Heart right ventricle (tissue), 16 donors: ENCODE data around the gene LRRC9. TPM values are rescaled to one million over a fixed set of nuclear protein-coding genes. Genes with fewer than 3 reads are reported as not detected.

Experiments
- ATAC-seq, 8 donors: fragments of 200-7000 bp; cut with Tn5 transposase; one replicate each; pipeline ENCODE4 v1.9.1; 2020; ENCODE audit warnings: mild to moderate bottlenecking in 8 of 8, moderate library complexity in 8 of 8, moderate number of reproducible peaks in 1 of 8
- DNase-seq, 2 donors: peaks; one replicate each; pipeline ENCODE4 v3.0.0-alpha.2; 2020
- H3K27ac ChIP-seq, 10 donors: fragments of 200-600 bp; sonication (generic) in 2 of 10; one replicate each; pipeline versions ENCODE4 v1.5.0 to v1.8.0; 2020 to 2022; ENCODE audit warnings: mild to moderate bottlenecking in 3 of 10
- H3K27me3 ChIP-seq, 7 donors: fragments of 200-600 bp; one replicate each; pipeline ENCODE4 v1.8.0; 2021 to 2022; ENCODE audit warnings: mild to moderate bottlenecking in 2 of 7
- H3K36me3 ChIP-seq, 9 donors: fragments of 200-600 bp; sonication (generic) in 1 of 9; one replicate each; pipeline versions ENCODE4 v1.5.0 to v1.8.0; 2020 to 2022; ENCODE audit warnings: mild to moderate bottlenecking in 2 of 9
- H3K4me1 ChIP-seq, 9 donors: fragments of 200-600 bp; sonication (generic) in 1 of 9; one replicate each; pipeline versions ENCODE4 v1.5.0 to v1.8.0; 2020 to 2022; ENCODE audit warnings: mild to moderate bottlenecking in 4 of 9
- H3K4me3 ChIP-seq, 10 donors: fragments of 200-600 bp; sonication (generic) in 2 of 10; one replicate each; pipeline versions ENCODE4 v1.5.0 to v1.8.0; 2020 to 2022; ENCODE audit warnings: mild to moderate bottlenecking in 7 of 10, moderate library complexity in 2 of 10
- H3K9me3 ChIP-seq, 11 donors: fragments of 200-600 bp in 10 of 11; sonication (generic) in 2 of 11; one replicate each; pipeline versions ENCODE4 v1.5.0 to v1.8.0; 2013 to 2022; ENCODE audit warnings: mild to moderate bottlenecking in 2 of 11, control low read depth in 1 of 11, moderate library complexity in 1 of 11
- CTCF ChIP-seq, 9 donors: fragments of 200-600 bp; sonication (generic) in 2 of 9; IDR thresholded peaks; one replicate each; pipeline versions ENCODE4 v1.5.0 to v1.8.0; 2021 to 2022; ENCODE audit warnings: antibody characterized with exemption in 9 of 9, mild to moderate bottlenecking in 5 of 9, moderate library complexity in 1 of 9
- WGBS, 2 donors: extraction: QIAGEN DNeasy Blood & Tissue Kit; methylation state at CpG; one replicate each; pipeline ENCODE4 v1.1.7; 2013; ENCODE audit warnings: inconsistent platforms in 1 of 2; 5-methylcytosine and 5-hydroxymethylcytosine counted together
- intact Hi-C, 10 donors: fragments of 100-400 bp; cut with DNase I; formaldehyde crosslinking; loops; one replicate each; pipeline versions ENCODE4 v1.11.1 to v1.14.2; 2022
- polyA plus RNA-seq, 2 donors: library from polyadenylated mRNA; stranded (reverse); fragments of 200-250 nt; gene quantifications; one replicate each; pipeline ENCODE4 v1.2.3, GENCODE V29; 2013
- total RNA-seq, 10 donors: library from RNA; stranded (reverse); fragmentation: NEBNext Ultra II Directional in 3 of 10; extraction: Animal tissue kit (Norgen Biotek cat#: 25700) in 3 of 10; gene quantifications; one replicate each; pipeline versions ENCODE4 v1.2.1 to v1.2.4, GENCODE V29; 2021 to 2023
- donor health status: Arrhythmogenic right ventricular cardiomyopathy.
- donor health status: ischemic (EF 13 %, LVEDD 7.1; RV severe dilation, severe dysfunction).
- donor health status: healthy with polysubstance abuse.
- donor health status: DM: no; HTN: yes; CAD: no.
- donor health status: DM: no; HTN: no; CAD: no.
- donor health status: ischemic (EF 25% LVEDD 6.9; RV normal size, moderate dysfunction).
- donor health status: ischemic (EF 25% LVEDD 5.7; RV mildly dilated, moderate dysfunction).
- donor health status: healthy.
- donor health status: DM: yes; HTN: yes; CAD: no.
- donor health status: Ischemic cardiomyopathy.
- donor health status: ischemic (EF 35%, LVEDD 5.7; RV mildly dilated, moderate dysfunction).
- donor health status: nonischemic (EF 11% LVEDD 7.7; RV severe dilation, severe dysfunction).
- donor health status: DM: yes; HTN: yes; CAD: no.
- donor health status: PGD.
- donor health status: ischemic (EF 29% LVEDD 5.4; RV normal size, mild dysfunction).
- donor health status: nonischemic (EF 23%, LVEDD 6.1; RV moderate dilation, normal function).

The LRRC9 gene
- total and polyA plus RNA-seq, 12 donors, result 0.01 to 1.7 (median 0.22) TPM; not detected in 4

- Histone ChIP-seq H3K36me3 (no peaks in the 10 kb centered on the region), H3K27me3 (peaks cover 0 to 6% (median 0%) of the 10 kb centered on the region in 7 donors), H3K4me1 (no peaks in the 10 kb centered on the region), H3K4me3 (no peak overlapping the region), H3K9me3 (peaks cover 0 to 12% (median 0%) of the 10 kb centered on the region in 11 donors), H3K27ac (no peak overlapping the region)
- DNase-seq (no peak), ATAC-seq (no peak)
- TF ChIP-seq CTCF (IDR thresholded peaks at IDR 0.05), result no peak
- 54 to 55% methylated on average over 2 of the region's 2 CpGs for WGBS, 2 donors
- intact Hi-C loops, result no loop called here
Observed at GRCh38 chr14:59904184-59904583, 15.8 kb upstream of the LRRC9 start.

GRCh38 chr14:59905188-59905587 lies 14.8 kb upstream of the LRRC9 start:
- 68% methylated on average over 2 of the region's 2 CpGs for WGBS, 2 donors
- peaks cover 0 to 6% (median 0%) of the 10 kb centered on the region in 7 donors for H3K27me3 ChIP-seq
- H3K4me1 ChIP-seq, result no peaks in the 10 kb centered on the region
- H3K4me3 ChIP-seq, result no peak overlapping the region
- H3K36me3 ChIP-seq, result no peaks in the 10 kb centered on the region
- H3K27ac ChIP-seq, result no peak overlapping the region
- no peak for DNase-seq
- ATAC-seq, result no peak
- no peak for TF ChIP-seq CTCF (IDR thresholded peaks at IDR 0.05)
- H3K9me3 ChIP-seq, result peaks cover 0 to 12% (median 0%) of the 10 kb centered on the region in 11 donors
- intact Hi-C loops, result no loop called here

GRCh38 chr14:59912443-59912842 lies 7.5 kb upstream of the LRRC9 start:
- Histone ChIP-seq H3K4me1 (no peaks in the 10 kb centered on the region), H3K9me3 (no peaks in the 10 kb centered on the region), H3K4me3 (no peak overlapping the region), H3K36me3 (no peaks in the 10 kb centered on the region), H3K27me3 (peaks cover 0 to 27% (median 16%) of the 10 kb centered on the region in 7 donors), H3K27ac (no peak overlapping the region)
- no peak for DNase-seq
- no peak for TF ChIP-seq CTCF (IDR thresholded peaks at IDR 0.05)
- no peak for ATAC-seq
- WGBS, 2 donors, result 70 to 79% methylated on average over 2 of the region's 2 CpGs
- intact Hi-C loops, result no loop called here

GRCh38 chr14:59913187-59913586 lies 6.8 kb upstream of the LRRC9 start:
- TF ChIP-seq CTCF (IDR thresholded peaks at IDR 0.05), result no peak
- H3K9me3 ChIP-seq, result no peaks in the 10 kb centered on the region
- 82 to 84% methylated on average over 1 of the region's 1 CpG for WGBS, 2 donors
- intact Hi-C loops, result no loop called here
- no peaks in the 10 kb centered on the region for H3K4me1 ChIP-seq
- ATAC-seq, result no peak
- peaks cover 0 to 33% (median 23%) of the 10 kb centered on the region in 7 donors for H3K27me3 ChIP-seq
- no peak for DNase-seq
- H3K36me3 ChIP-seq, result no peaks in the 10 kb centered on the region
- no peak overlapping the region for H3K4me3 ChIP-seq
- H3K27ac ChIP-seq, result no peak overlapping the region
